ENCODE measurements around the gene IRF8. TPM values are rescaled to one million over a fixed set of nuclear protein-coding genes. Genes with fewer than 3 reads are reported as not detected.

Gene IRF8
- total RNA-seq, 1 donor from 2014 or later = 43.1 TPM

GRCh38 chr16:85956426-85956825 lies 57.5 kb downstream of the IRF8 start:
- no peaks in the 10 kb centered on the region for H3K27me3 ChIP-seq
- TF ChIP-seq, protein P1, sequence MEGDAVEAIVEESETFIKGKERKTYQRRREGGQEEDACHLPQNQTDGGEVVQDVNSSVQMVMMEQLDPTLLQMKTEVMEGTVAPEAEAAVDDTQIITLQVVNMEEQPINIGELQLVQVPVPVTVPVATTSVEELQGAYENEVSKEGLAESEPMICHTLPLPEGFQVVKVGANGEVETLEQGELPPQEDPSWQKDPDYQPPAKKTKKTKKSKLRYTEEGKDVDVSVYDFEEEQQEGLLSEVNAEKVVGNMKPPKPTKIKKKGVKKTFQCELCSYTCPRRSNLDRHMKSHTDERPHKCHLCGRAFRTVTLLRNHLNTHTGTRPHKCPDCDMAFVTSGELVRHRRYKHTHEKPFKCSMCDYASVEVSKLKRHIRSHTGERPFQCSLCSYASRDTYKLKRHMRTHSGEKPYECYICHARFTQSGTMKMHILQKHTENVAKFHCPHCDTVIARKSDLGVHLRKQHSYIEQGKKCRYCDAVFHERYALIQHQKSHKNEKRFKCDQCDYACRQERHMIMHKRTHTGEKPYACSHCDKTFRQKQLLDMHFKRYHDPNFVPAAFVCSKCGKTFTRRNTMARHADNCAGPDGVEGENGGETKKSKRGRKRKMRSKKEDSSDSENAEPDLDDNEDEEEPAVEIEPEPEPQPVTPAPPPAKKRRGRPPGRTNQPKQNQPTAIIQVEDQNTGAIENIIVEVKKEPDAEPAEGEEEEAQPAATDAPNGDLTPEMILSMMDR (IDR thresholded peaks at IDR 0.05) = no peak
- no peaks in the 10 kb centered on the region for H3K4me1 ChIP-seq
- H3K27ac ChIP-seq = no peak overlapping the region
- H3K36me3 ChIP-seq = no peaks in the 10 kb centered on the region
- ATAC-seq = no peak
- no peaks in the 10 kb centered on the region for H3K9me3 ChIP-seq
- no peak for DNase-seq
- intact Hi-C loops (cut with DNase I) = no loop called here
- no peak overlapping the region for H3K4me3 ChIP-seq

DNA sequence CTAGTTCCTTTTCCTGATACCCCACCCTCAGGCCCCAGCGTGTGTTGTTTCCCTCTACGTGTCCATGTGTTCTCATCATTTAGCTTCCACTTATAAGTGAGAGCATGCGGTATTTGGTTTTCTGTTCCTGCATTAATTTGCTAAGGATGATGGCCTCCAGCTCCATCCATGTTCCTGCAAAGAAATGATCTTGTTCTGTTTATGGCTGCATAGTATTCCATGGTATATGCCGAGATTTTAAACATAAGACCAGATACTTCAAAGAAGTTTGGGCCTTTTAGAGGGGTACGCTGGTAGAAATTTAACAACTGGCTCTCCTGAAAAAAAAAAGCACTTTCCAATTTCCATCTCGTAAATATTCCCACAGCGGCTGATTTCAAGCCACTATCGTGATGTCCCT lies 59.8 kb downstream of the IRF8 start:
- intact Hi-C loops (cut with DNase I) = no loop called here
- TF ChIP-seq, protein P1 (IDR thresholded peaks at IDR 0.05) = no peak
- no peaks in the 10 kb centered on the region for H3K36me3 ChIP-seq
- H3K4me1 ChIP-seq = peaks cover 5% of the 10 kb centered on the region
- H3K4me3 ChIP-seq = no peak overlapping the region
- DNase-seq (no peak), ATAC-seq (no peak)
- no peaks in the 10 kb centered on the region for H3K27me3 ChIP-seq
- H3K9me3 ChIP-seq = no peaks in the 10 kb centered on the region
- no peak overlapping the region for H3K27ac ChIP-seq

- H3K9me3 ChIP-seq = no peaks in the 10 kb centered on the region
- DNase-seq (no peak), ATAC-seq (no peak)
- TF ChIP-seq, protein P1 (IDR thresholded peaks at IDR 0.05) = no peak
- H3K4me3 ChIP-seq = no peak overlapping the region
- peaks cover 12% of the 10 kb centered on the region for H3K4me1 ChIP-seq
- no peak overlapping the region for H3K27ac ChIP-seq
- H3K27me3 ChIP-seq = no peaks in the 10 kb centered on the region
- intact Hi-C loops (cut with DNase I) = no loop called here
- no peaks in the 10 kb centered on the region for H3K36me3 ChIP-seq
Observed at GRCh38 chr16:85959686-85960085, 60.7 kb downstream of the IRF8 start.

DNA sequence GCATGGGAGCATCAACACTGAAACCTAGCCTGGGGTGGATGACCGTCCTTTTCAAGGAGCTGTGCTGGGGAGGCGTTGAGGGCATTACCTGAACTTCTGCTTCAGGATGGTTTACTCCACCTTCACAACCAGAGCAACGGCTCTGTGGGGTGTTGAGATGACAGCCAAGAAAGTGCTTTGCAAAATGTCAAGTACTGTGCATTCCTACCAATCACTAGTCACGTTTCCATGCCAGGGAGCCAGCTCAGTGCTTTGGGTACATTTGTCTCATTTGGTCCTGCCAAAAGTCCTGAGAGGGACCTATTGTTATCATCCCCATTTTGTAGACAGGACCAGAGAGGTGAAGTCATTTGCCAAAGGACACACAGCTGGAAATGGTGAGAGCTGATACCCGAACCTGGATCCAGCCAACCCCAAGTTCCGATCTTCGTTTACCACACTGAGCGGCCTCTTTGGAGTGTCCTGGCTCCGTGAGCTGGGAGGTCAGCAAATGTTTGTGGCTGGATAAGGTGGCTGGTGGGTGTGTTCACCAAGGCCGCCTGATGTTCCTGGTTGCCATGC lies 61.6 kb downstream of the IRF8 start:
- ATAC-seq = no peak
- Histone ChIP-seq H3K27ac (no peak overlapping the region), H3K4me3 (no peak overlapping the region), H3K9me3 (no peaks in the 10 kb centered on the region), H3K4me1 (peaks cover 12% of the 10 kb centered on the region), H3K27me3 (no peaks in the 10 kb centered on the region), H3K36me3 (no peaks in the 10 kb centered on the region)
- intact Hi-C loops (cut with DNase I) = no loop called here
- no peak for DNase-seq
- TF ChIP-seq, protein P1 (IDR thresholded peaks at IDR 0.05) = no peak

GRCh38 chr16:85961988-85962915 lies 63.3 kb downstream of the IRF8 start:
- Histone ChIP-seq H3K4me3 (no peak overlapping the region), H3K4me1 (peaks cover 12% of the 10 kb centered on the region), H3K36me3 (no peaks in the 10 kb centered on the region), H3K9me3 (no peaks in the 10 kb centered on the region), H3K27me3 (no peaks in the 10 kb centered on the region), H3K27ac (no peak overlapping the region)
- no peak for ATAC-seq
- DNase-seq = no peak
- TF ChIP-seq, protein P1 (IDR thresholded peaks at IDR 0.05) = no peak
- intact Hi-C loops (cut with DNase I) = no loop called here

Measured in upper lobe of right lung (tissue), 1 donor.